HepG2 (cell line): ENCODE results near the gene ATP2B2. TPM values are rescaled to one million over a fixed set of nuclear protein-coding genes. Genes with fewer than 3 reads are reported as not detected.

Experiments used
- ARID2 ChIP-seq: sonication (generic); formaldehyde crosslinking; IDR thresholded peaks from 2 replicates; pipeline ENCODE4 v1.8.1; 2022; ENCODE audit warnings: mild to moderate bottlenecking, missing genetic modification reagents, borderline replicate concordance
- FOXJ3 ChIP-seq: sonication (generic); formaldehyde crosslinking; IDR thresholded peaks from 2 replicates; pipeline ENCODE4 v1.4.0; 2020; ENCODE audit warnings: missing genetic modification reagents, mild to moderate bottlenecking, borderline replicate concordance
- JARID2 ChIP-seq: sonication (generic); formaldehyde crosslinking; IDR thresholded peaks from 2 replicates; pipeline ENCODE4 v1.8.1; 2023; ENCODE audit warnings: missing genetic modification reagents, inconsistent platforms; ENCODE audit not compliant: insufficient replicate concordance
- NFYB ChIP-seq: sonication (generic); formaldehyde crosslinking; IDR thresholded peaks from 2 replicates; pipeline ENCODE4 v1.4.0; 2020; ENCODE audit warnings: missing genetic modification reagents
- POGZ ChIP-seq: sonication (generic); formaldehyde crosslinking; IDR thresholded peaks from 2 replicates; pipeline ENCODE4 v1.4.0; 2020; ENCODE audit warnings: mild to moderate bottlenecking, missing genetic modification reagents
- RFX3 ChIP-seq: IDR thresholded peaks from 2 replicates; pipeline ENCODE4 v1.6.1; 2016; ENCODE audit warnings: missing biosample characterization, missing genetic modification reagents
- SOX5 ChIP-seq: IDR thresholded peaks from 2 replicates; pipeline ENCODE4 v1.6.1; 2016; ENCODE audit warnings: borderline replicate concordance
- ZBTB46 ChIP-seq: sonication (generic); formaldehyde crosslinking; IDR thresholded peaks from 2 replicates; pipeline ENCODE4 v1.4.0; 2020; ENCODE audit warnings: mild to moderate bottlenecking, missing genetic modification reagents, borderline replicate concordance
- ZEB1 ChIP-seq: IDR thresholded peaks from 2 replicates; pipeline ENCODE4 v1.6.1; 2012; ENCODE audit warnings: mild to moderate bottlenecking, low read depth, inconsistent platforms; ENCODE audit not compliant: insufficient replicate concordance
- ZMYM4 ChIP-seq: sonication (generic); formaldehyde crosslinking; IDR thresholded peaks from 2 replicates; pipeline ENCODE4 v1.8.1; 2023; ENCODE audit warnings: mild to moderate bottlenecking, missing genetic modification reagents
- ZNF251 ChIP-seq: sonication (generic); formaldehyde crosslinking; IDR thresholded peaks from 2 replicates; pipeline ENCODE4 v1.9.0; 2021; ENCODE audit warnings: mild to moderate bottlenecking, missing genetic modification reagents
- ZNF326 ChIP-seq: sonication (generic); formaldehyde crosslinking; IDR thresholded peaks from 2 replicates; pipeline ENCODE4 v1.4.0; 2020; ENCODE audit warnings: missing genetic modification reagents, borderline replicate concordance
- ZNF549 ChIP-seq: sonication (generic); formaldehyde crosslinking; IDR thresholded peaks from 2 replicates; pipeline ENCODE4 v1.5.0; 2020; ENCODE audit warnings: missing genetic modification reagents
- ZNF576 ChIP-seq: sonication (generic); formaldehyde crosslinking; IDR thresholded peaks from 2 replicates; pipeline ENCODE4 v1.4.0; 2020; ENCODE audit warnings: mild to moderate bottlenecking, missing genetic modification reagents
- ZNF577 ChIP-seq: sonication (generic); formaldehyde crosslinking; IDR thresholded peaks from 2 replicates; pipeline ENCODE4 v1.4.0; 2020; ENCODE audit warnings: mild to moderate bottlenecking, low read depth, missing genetic modification reagents, borderline replicate concordance
- ZNF781 ChIP-seq: sonication (generic); formaldehyde crosslinking; IDR thresholded peaks from 2 replicates; pipeline ENCODE4 v1.5.1; 2020; ENCODE audit warnings: borderline replicate concordance, mild to moderate bottlenecking, missing genetic modification reagents; ENCODE audit errors: not compliant biosample characterization
- polyA plus RNA-seq, 8 experiments: library from polyadenylated mRNA; depleted of rRNA in 3 of 8; stranded (reverse) in 7 of 8; unstranded in 1 of 8; fragments of >200 nt; fragmentation: Illumina TruSeq in 4 of 8; extraction: Trizol in 4 of 8; gene quantifications; 2 replicates each; pipeline versions ENCODE4 v1.2.1 to v1.2.3, GENCODE V29; 2011 to 2016; ENCODE audit warnings: low read depth in 4 of 8, missing spikeins in 1 of 8, mixed read lengths in 1 of 8; ENCODE audit not compliant: insufficient read depth in 1 of 8
- total RNA-seq, 5 experiments: library from RNA; depleted of rRNA; stranded (reverse); fragments of >200 nt; fragmentation: Illumina TruSeq; extraction: Trizol; gene quantifications; 2 replicates each; pipeline ENCODE4 v1.2.3, GENCODE V29; 2016; ENCODE audit warnings: low read depth in 1 of 5
- TF ChIP-seq, protein P1 (sequence below): IDR thresholded peaks from 2 replicates; pipeline ENCODE4 v1.6.1; 2016; ENCODE audit warnings: missing biosample characterization, missing genetic modification reagents, low read depth
- TF ChIP-seq, protein P2 (sequence below): sonication (generic); formaldehyde crosslinking; conservative IDR thresholded peaks from 2 replicates; pipeline ENCODE4 v1.4.0; 2020; ENCODE audit warnings: mild to moderate bottlenecking, missing genetic modification reagents, moderate library complexity
- TF ChIP-seq, protein P3 (sequence below): IDR thresholded peaks from 2 replicates; pipeline ENCODE4 v1.6.1; 2016; ENCODE audit warnings: control low read depth

The ATP2B2 gene
- total and polyA plus RNA-seq, 2 of the 13 experiments (the other 11 are each of a cell fraction or from before 2014, with no cell fraction given): 1.5 to 2.3 TPM

DNA sequence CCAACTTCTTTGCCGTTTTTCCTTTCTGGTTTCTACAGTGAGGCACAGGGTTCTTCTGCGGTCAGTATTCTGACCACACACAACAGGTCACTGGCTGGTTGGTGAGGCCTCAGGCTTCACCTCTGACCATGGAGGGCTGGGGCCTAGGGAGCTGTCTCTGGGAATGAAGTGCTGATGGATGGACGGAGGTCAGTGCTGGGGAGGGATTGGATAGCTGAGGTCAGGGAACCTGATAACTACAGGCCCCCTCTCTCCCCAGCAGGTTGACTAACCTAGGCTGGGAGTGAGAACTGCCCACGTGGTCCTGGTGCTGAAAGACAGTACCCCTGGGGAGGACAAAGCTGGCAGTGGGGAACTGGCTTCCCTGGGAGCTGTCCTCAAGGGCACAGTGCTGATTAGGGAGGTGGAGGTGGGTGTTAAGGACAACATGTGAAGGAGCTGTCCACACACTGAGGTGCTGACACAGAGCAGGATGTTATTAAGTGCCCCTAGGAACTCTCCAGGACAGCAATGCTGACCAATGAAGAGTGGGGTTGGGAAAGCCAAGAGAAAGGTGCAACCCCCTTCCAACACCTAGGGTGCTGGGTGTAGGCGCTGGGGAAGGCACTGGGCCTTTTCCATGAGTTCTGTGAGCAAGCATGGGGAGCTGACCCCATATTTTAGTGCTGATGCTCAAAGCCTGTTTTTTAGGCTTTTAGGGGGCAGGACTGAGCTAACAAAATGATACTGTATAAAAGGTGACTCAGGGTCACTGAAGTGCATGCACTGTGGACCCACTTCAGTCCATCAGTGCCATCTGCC is 45.2 kb downstream of the ATP2B2 start (continued):
- TF ChIP-seq ZNF577 (no peak), ZMYM4 (CRISPR knock-in tag) (peak; percentile 83), ZNF326 (CRISPR knock-in tag) (peak; percentile 80; the same call in 1 of the 2 replicates), ARID2 (CRISPR knock-in tag) (peak; percentile 69; the same call in 1 of the 2 replicates), RFX3 (CRISPR knock-in tag) (peak; percentile 62; the same call in 1 of the 2 replicates), FOXJ3 (no peak), ZNF549 (CRISPR knock-in tag) (no peak), ZBTB46 (CRISPR knock-in tag) (no peak), SOX5 (peak; percentile 65), JARID2 (CRISPR knock-in tag) (peak; percentile 97), ZNF781 (CRISPR knock-in tag) (peak; percentile 96), NFYB (CRISPR knock-in tag) (no peak), ZEB1 (no peak), ZNF251 (CRISPR knock-in tag) (0 out of 2 replicates have a peak, but pooled peaks have one; percentile 79), POGZ (CRISPR knock-in tag) (no peak), ZNF576 (CRISPR knock-in tag) (no peak)
- TF ChIP-seq, protein P1, sequence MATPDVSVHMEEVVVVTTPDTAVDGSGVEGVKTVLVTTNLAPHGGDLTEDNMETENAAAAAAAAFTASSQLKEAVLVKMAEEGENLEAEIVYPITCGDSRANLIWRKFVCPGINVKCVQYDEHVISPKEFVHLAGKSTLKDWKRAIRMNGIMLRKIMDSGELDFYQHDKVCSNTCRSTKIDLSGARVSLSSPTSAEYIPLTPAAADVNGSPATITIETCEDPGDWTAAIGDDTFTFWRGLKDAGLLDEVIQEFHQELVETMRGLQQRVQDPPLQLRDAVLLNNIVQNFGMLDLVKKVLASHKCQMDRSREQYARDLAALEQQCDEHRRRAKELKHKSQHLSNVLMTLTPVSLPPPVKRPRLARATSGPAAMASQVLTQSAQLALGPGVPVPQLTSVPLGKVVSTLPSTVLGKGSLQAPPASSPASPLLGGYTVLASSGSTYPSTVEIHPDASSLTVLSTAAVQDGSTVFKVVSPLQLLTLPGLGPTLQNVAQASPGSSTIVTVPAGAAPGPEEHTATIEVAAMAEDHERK: no peak
- TF ChIP-seq, protein P2, sequence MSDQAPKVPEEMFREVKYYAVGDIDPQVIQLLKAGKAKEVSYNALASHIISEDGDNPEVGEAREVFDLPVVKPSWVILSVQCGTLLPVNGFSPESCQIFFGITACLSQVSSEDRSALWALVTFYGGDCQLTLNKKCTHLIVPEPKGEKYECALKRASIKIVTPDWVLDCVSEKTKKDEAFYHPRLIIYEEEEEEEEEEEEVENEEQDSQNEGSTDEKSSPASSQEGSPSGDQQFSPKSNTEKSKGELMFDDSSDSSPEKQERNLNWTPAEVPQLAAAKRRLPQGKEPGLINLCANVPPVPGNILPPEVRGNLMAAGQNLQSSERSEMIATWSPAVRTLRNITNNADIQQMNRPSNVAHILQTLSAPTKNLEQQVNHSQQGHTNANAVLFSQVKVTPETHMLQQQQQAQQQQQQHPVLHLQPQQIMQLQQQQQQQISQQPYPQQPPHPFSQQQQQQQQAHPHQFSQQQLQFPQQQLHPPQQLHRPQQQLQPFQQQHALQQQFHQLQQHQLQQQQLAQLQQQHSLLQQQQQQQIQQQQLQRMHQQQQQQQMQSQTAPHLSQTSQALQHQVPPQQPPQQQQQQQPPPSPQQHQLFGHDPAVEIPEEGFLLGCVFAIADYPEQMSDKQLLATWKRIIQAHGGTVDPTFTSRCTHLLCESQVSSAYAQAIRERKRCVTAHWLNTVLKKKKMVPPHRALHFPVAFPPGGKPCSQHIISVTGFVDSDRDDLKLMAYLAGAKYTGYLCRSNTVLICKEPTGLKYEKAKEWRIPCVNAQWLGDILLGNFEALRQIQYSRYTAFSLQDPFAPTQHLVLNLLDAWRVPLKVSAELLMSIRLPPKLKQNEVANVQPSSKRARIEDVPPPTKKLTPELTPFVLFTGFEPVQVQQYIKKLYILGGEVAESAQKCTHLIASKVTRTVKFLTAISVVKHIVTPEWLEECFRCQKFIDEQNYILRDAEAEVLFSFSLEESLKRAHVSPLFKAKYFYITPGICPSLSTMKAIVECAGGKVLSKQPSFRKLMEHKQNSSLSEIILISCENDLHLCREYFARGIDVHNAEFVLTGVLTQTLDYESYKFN (CRISPR knock-in tag): no peak; the same call in 1 of the 2 replicates
- TF ChIP-seq, protein P3, sequence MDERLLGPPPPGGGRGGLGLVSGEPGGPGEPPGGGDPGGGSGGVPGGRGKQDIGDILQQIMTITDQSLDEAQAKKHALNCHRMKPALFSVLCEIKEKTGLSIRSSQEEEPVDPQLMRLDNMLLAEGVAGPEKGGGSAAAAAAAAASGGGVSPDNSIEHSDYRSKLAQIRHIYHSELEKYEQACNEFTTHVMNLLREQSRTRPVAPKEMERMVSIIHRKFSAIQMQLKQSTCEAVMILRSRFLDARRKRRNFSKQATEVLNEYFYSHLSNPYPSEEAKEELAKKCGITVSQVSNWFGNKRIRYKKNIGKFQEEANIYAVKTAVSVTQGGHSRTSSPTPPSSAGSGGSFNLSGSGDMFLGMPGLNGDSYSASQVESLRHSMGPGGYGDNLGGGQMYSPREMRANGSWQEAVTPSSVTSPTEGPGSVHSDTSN (CRISPR knock-in tag): no peak
